GM23248 (cell line): ENCODE data around the gene HTR3C.

Experiments used
- EZH2 ChIP-seq: fragments of 200-600 bp; sonication (generic); IDR thresholded peaks from 2 replicates; pipeline ENCODE4 v1.6.1; 2018; ENCODE audit warnings: antibody characterized with exemption, mild to moderate bottlenecking; ENCODE audit not compliant: insufficient read depth, poor library complexity, severe bottlenecking
- EZH2phosphoT487 ChIP-seq: fragments of 200-600 bp; sonication (generic); IDR thresholded peaks from 2 replicates; pipeline ENCODE4 v1.6.1; 2018; ENCODE audit warnings: antibody characterized with exemption, moderate library complexity, mild to moderate bottlenecking, low read depth; ENCODE audit not compliant: insufficient read depth

- TF ChIP-seq EZH2 (no peak), EZH2phosphoT487 (no peak)
These were observed 20.8 kb downstream of the HTR3C start for GRCh38 chr3:184073621-184074020.
